ENCODE data around the gene VPS13D. TPM values are rescaled to one million over a fixed set of nuclear protein-coding genes. Genes with fewer than 3 reads are reported as not detected.

Gene VPS13D
- polyA plus RNA-seq, 1 of the 3 experiments (the other 2 are of a cell fraction) = 15.0 TPM

GRCh38 chr1:12340544-12340930 lies 110.7 kb downstream of the VPS13D start:
- H3K9ac ChIP-seq = no peak overlapping the region
- no peak overlapping the region for H2AFZ ChIP-seq (ENCODE audit: low read depth)
- H3K4me2 ChIP-seq = no peak overlapping the region
- H3K4me3 ChIP-seq (ENCODE audit: low read depth in 2 of 2, low read length in 1 of 2) = no peak overlapping the region
- 94% methylated on average over 3 of the region's 3 CpGs for WGBS (ENCODE audit: low lambda C conversion rate)
- H3K9me3 ChIP-seq = no peaks in the 10 kb centered on the region
- H4K20me1 ChIP-seq (ENCODE audit: insufficient read depth) = no peaks in the 10 kb centered on the region
- H3K27me3 ChIP-seq (ENCODE audit: insufficient read depth) = no peaks in the 10 kb centered on the region
- POLR2A ChIA-PET = interaction anchor here (1.4 kb wide), 1 partner anchor 255 kb away, joined by 5 read pairs; no protein-coding TSS in a partner anchor
- H3F3A ChIP-seq (replicated peaks; ENCODE audit: insufficient read depth) = no peaks in the 10 kb centered on the region
- H3K9me2 ChIP-seq = no peaks in the 10 kb centered on the region
- CTCF ChIA-PET = interaction anchor here (1.7 to 5.1 kb wide), 3 partner anchors 15 to 318 kb away, joined by 8 to 31 read pairs (median 8); partner anchors contain the start of gene DHRS3
- H3K27ac ChIP-seq (ENCODE audit: low read depth in 2 of 2, low read length in 1 of 2) = peak overlapping the region in 1 of 2 experiments; percentile 96; a peak in 2 of 4 replicates
- peaks cover 0 to 41% of the 10 kb centered on the region in 2 experiments; a peak in 2 of 4 replicates for H3K4me1 ChIP-seq (ENCODE audit: control insufficient read depth in 1 of 2, insufficient read depth in 2 of 2, low read depth in 1 of 2, low read length in 1 of 2)
- TF ChIP-seq FOXJ3 (CRISPR knock-in tag; IDR thresholded peaks at IDR 0.05) (no peak), REST (IDR thresholded peaks at IDR 0.05; ENCODE audit: low read depth, low read length) (no peak), PBX3 (IDR thresholded peaks at IDR 0.05) (no peak), ELF1 (IDR thresholded peaks at IDR 0.05) (no peak), MEF2A (IDR thresholded peaks at IDR 0.05; ENCODE audit: borderline replicate concordance, low read depth) (no peak), NFIC (IDR thresholded peaks at IDR 0.05; ENCODE audit: borderline replicate concordance) (no peak), FOSL2 (IDR thresholded peaks at IDR 0.05; ENCODE audit: borderline replicate concordance, low read depth) (no peak), MAX (IDR thresholded peaks at IDR 0.05; ENCODE audit: low read depth) (no peak), IRF3 (IDR thresholded peaks at IDR 0.05; ENCODE audit: low read depth, low read length) (no peak), ZBTB33 (IDR thresholded peaks at IDR 0.05; ENCODE audit: borderline replicate concordance, low read depth) (no peak), EZH2phosphoT487 (IDR thresholded peaks at IDR 0.05; ENCODE audit: borderline replicate concordance, low read depth) (no peak), TAF1 (IDR thresholded peaks at IDR 0.05; ENCODE audit: borderline replicate concordance, low read depth, low read length) (no peak), SIN3A (IDR thresholded peaks at IDR 0.05; ENCODE audit: borderline replicate concordance, low read depth, low read length) (no peak), JUND (IDR thresholded peaks at IDR 0.05) (no peak), RXRA (IDR thresholded peaks at IDR 0.05; ENCODE audit: borderline replicate concordance, low read depth) (no peak), NRF1 (IDR thresholded peaks at IDR 0.05; ENCODE audit: low read depth, low read length) (no peak), CHD2 (IDR thresholded peaks at IDR 0.05; ENCODE audit: low read length, partially characterized antibody) (no peak), RFX5 (IDR thresholded peaks at IDR 0.05; ENCODE audit: low read length) (no peak), CTCF (IDR thresholded peaks at IDR 0.05) (no peak)
- no peak for DNase-seq
- no peaks in the 10 kb centered on the region for H3K79me2 ChIP-seq (ENCODE audit: insufficient read depth)
- peaks cover 41 to 51% of the 10 kb centered on the region in 2 experiments for H3K36me3 ChIP-seq (replicated peaks in 1 of 2; ENCODE audit: control insufficient read depth in 1 of 2, insufficient read depth in 2 of 2, low read length in 1 of 2)

Data from SK-N-SH (cell line).